Measurements from ENCODE around the gene CISD3. TPM values are rescaled to one million over a fixed set of nuclear protein-coding genes. Genes with fewer than 3 reads are reported as not detected.

The CISD3 gene
- total and polyA plus RNA-seq, 10 donors: 4.9 to 27.5 (median 14.7) TPM

- Histone ChIP-seq H3K4me1 (peaks cover 15 to 66% (median 46%) of the 10 kb centered on the region in 6 donors), H3K27me3 (replicated peaks in 1 of 7) (no peaks in the 10 kb centered on the region), H3K27ac (peak overlapping the region in 2 of 8 donors; percentile 91 to 93), H3K4me3 (no peak overlapping the region), H3K36me3 (peaks cover 0 to 67% (median 2%) of the 10 kb centered on the region in 6 donors), H3K9me3 (no peaks in the 10 kb centered on the region)
- TF ChIP-seq, protein P1, sequence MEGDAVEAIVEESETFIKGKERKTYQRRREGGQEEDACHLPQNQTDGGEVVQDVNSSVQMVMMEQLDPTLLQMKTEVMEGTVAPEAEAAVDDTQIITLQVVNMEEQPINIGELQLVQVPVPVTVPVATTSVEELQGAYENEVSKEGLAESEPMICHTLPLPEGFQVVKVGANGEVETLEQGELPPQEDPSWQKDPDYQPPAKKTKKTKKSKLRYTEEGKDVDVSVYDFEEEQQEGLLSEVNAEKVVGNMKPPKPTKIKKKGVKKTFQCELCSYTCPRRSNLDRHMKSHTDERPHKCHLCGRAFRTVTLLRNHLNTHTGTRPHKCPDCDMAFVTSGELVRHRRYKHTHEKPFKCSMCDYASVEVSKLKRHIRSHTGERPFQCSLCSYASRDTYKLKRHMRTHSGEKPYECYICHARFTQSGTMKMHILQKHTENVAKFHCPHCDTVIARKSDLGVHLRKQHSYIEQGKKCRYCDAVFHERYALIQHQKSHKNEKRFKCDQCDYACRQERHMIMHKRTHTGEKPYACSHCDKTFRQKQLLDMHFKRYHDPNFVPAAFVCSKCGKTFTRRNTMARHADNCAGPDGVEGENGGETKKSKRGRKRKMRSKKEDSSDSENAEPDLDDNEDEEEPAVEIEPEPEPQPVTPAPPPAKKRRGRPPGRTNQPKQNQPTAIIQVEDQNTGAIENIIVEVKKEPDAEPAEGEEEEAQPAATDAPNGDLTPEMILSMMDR (IDR thresholded peaks at IDR 0.05 in 8 of 11, conservative IDR thresholded peaks at IDR 0.05 in 3 of 11): peak in 1 of 11 experiments; percentile 15
- no peak for TF ChIP-seq POLR2AphosphoS5 (IDR thresholded peaks at IDR 0.05)
- no peak for TF ChIP-seq POLR2A (IDR thresholded peaks at IDR 0.05)
- 73 to 81% (median 76%) methylated on average over 13 to 15 of the region's 15 CpGs for WGBS, 5 donors
- intact Hi-C loops (cut with DNase I; ENCODE audit: low total_unique reads): loop anchor here (2.0 kb wide), 1 partner anchor 57 kb away; no protein-coding TSS in a partner anchor
- no peak for DNase-seq
Observed at GRCh38 chr17:38733982-38734973, 4.1 kb downstream of the CISD3 start.

DNA sequence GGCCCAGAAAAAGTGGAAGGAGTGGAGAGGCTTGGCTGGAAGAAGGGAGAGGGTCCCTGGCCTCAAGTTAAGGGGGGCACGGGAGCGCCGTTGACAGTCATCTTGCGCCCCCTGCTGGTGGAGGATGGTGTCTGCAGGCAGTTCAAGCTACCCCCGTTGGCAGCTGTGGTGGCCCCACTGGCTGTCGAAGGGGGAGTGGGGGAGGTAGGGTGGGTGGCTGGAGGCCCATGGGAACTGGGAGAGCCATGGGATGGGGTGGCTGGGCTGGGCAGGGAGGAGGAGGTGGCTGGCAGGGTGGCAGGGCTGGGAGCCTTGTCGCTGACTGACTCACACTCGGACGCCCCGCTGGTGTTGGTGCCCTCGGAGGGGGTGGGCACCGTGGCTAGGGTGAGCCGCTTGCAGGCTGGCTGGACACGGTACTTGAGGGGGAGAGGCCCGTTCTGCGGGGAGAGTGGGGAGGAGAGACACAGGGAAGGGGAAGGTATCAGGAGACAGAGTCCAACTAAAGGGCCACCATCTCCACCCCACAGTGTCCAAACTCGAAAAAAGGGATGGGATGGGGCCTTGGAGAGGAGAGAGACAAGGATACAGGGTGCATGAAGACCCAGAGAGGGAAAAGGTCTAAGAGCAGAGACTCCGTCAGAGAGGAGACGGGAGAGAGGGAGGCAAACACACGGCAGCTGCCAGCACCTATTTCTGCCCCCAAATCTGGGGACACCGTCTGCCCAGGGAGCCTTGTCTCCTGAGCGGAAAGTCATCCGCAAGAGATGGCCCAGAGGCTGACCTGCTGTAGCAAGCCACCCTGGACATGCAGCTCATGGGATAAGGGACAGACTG is 5.2 kb downstream of the CISD3 start:
- Histone ChIP-seq H3K4me1 (peaks cover 10 to 62% (median 39%) of the 10 kb centered on the region in 6 donors), H3K36me3 (peaks cover 0 to 74% (median 2%) of the 10 kb centered on the region in 6 donors), H3K4me3 (no peak overlapping the region), H3K27me3 (replicated peaks in 1 of 7) (no peaks in the 10 kb centered on the region), H3K9me3 (no peaks in the 10 kb centered on the region), H3K27ac (peak overlapping the region in 1 of 8 donors; percentile 7)
- DNase-seq: peak; percentile 93
- TF ChIP-seq POLR2AphosphoS5 (IDR thresholded peaks at IDR 0.05) (peak in 2 of 3 donors; percentile 49 to 55), POLR2A (IDR thresholded peaks at IDR 0.05) (no peak)
- TF ChIP-seq, protein P1 (IDR thresholded peaks at IDR 0.05 in 8 of 11, conservative IDR thresholded peaks at IDR 0.05 in 3 of 11): peak; percentile 68 to 98 (median 93)
- 49 to 55% (median 52%) methylated on average over 23 of the region's 23 CpGs for WGBS, 5 donors
- intact Hi-C loops (cut with DNase I; ENCODE audit: low total_unique reads): no loop called here

GRCh38 chr17:38738007-38738662 is 8.0 kb downstream of the CISD3 start:
- Histone ChIP-seq H3K27me3 (replicated peaks in 1 of 7) (no peaks in the 10 kb centered on the region), H3K27ac (no peak overlapping the region), H3K4me3 (no peak overlapping the region), H3K4me1 (peaks cover 0 to 62% (median 29%) of the 10 kb centered on the region in 6 donors), H3K36me3 (peaks cover 0 to 60% (median 2%) of the 10 kb centered on the region in 6 donors), H3K9me3 (no peaks in the 10 kb centered on the region)
- DNase-seq: no peak
- WGBS, 5 donors: 84 to 87% (median 84%) methylated on average over 14 of the region's 14 CpGs
- intact Hi-C loops (cut with DNase I; ENCODE audit: low total_unique reads): no loop called here
- TF ChIP-seq POLR2AphosphoS5 (IDR thresholded peaks at IDR 0.05): no peak
- TF ChIP-seq, protein P1 (IDR thresholded peaks at IDR 0.05 in 8 of 11, conservative IDR thresholded peaks at IDR 0.05 in 3 of 11): no peak
- TF ChIP-seq POLR2A (IDR thresholded peaks at IDR 0.05): no peak

All from spleen (tissue), 11 donors.